ENCODE data around the gene CEP43. TPM values are rescaled to one million over a fixed set of nuclear protein-coding genes. Genes with fewer than 3 reads are reported as not detected.

Gene CEP43
- total RNA-seq, 1 experiment from 2014 or later: 19.7 TPM

- no peak overlapping the region for H3K4me2 ChIP-seq
- H3K9me2 ChIP-seq (ENCODE audit: insufficient read depth): no peaks in the 10 kb centered on the region
- H2AFZ ChIP-seq: no peak overlapping the region
- no peaks in the 10 kb centered on the region for H3K27me3 ChIP-seq (ENCODE audit: insufficient read depth, low read depth)
- no peaks in the 10 kb centered on the region for H3K9me3 ChIP-seq (ENCODE audit: insufficient read depth, low read depth)
- H3K36me3 ChIP-seq (ENCODE audit: low read depth): no peaks in the 10 kb centered on the region
- POLR2A ChIA-PET (ENCODE audit: unreplicated experiment): no interaction called here
- H3K4me1 ChIP-seq (replicated peaks; ENCODE audit: insufficient read depth): 0 out of 2 replicates have a peak, but pooled peaks cover 8% of the 10 kb centered on the region
- no peaks in the 10 kb centered on the region for H4K20me1 ChIP-seq (ENCODE audit: insufficient read depth)
- TF ChIP-seq EZH2 (IDR thresholded peaks at IDR 0.05; ENCODE audit: low read depth) (no peak), CTCF (conservative IDR thresholded peaks at IDR 0.05) (no peak)
- no peak overlapping the region for H3K27ac ChIP-seq
- CTCF ChIA-PET: no interaction called here
- H3F3A ChIP-seq (ENCODE audit: insufficient read depth, low read depth): no peaks in the 10 kb centered on the region
- intact Hi-C loops (cut with micrococcal nuclease; ENCODE audit: unreplicated experiment): no loop called here
- DNase-seq: no peak
- no peak overlapping the region for H3K4me3 ChIP-seq
- no peaks in the 10 kb centered on the region for H3K79me2 ChIP-seq (ENCODE audit: low read depth)
- BruUV-seq (replicated peaks): no TSS peak
Measured at GRCh38 chr6:166952567-166953486, 46.4 kb upstream of the CEP43 start.

- BruUV-seq (replicated peaks): TSS peak; percentile 8
- POLR2A ChIA-PET (ENCODE audit: unreplicated experiment): no interaction called here
- no peaks in the 10 kb centered on the region for H3K79me2 ChIP-seq (ENCODE audit: low read depth)
- no peak overlapping the region for H3K4me2 ChIP-seq
- intact Hi-C loops (cut with micrococcal nuclease; ENCODE audit: unreplicated experiment): no loop called here
- no peaks in the 10 kb centered on the region for H4K20me1 ChIP-seq (ENCODE audit: insufficient read depth)
- no peaks in the 10 kb centered on the region for H3K9me2 ChIP-seq (ENCODE audit: insufficient read depth)
- CTCF ChIA-PET: interaction anchor here (0.6 kb wide), 1 partner anchor 26 kb away, joined by 4 read pairs; no protein-coding TSS in a partner anchor
- no peaks in the 10 kb centered on the region for H3F3A ChIP-seq (ENCODE audit: insufficient read depth, low read depth)
- DNase-seq: no peak
- no peak overlapping the region for H3K27ac ChIP-seq
- H3K36me3 ChIP-seq (ENCODE audit: low read depth): no peaks in the 10 kb centered on the region
- H3K27me3 ChIP-seq (ENCODE audit: insufficient read depth, low read depth): no peaks in the 10 kb centered on the region
- TF ChIP-seq CTCF (conservative IDR thresholded peaks at IDR 0.05) (no peak), EZH2 (IDR thresholded peaks at IDR 0.05; ENCODE audit: low read depth) (no peak)
- H3K4me3 ChIP-seq: no peak overlapping the region
- 0 out of 2 replicates have a peak, but pooled peaks cover 8% of the 10 kb centered on the region for H3K4me1 ChIP-seq (replicated peaks; ENCODE audit: insufficient read depth)
- no peak overlapping the region for H2AFZ ChIP-seq
- no peaks in the 10 kb centered on the region for H3K9me3 ChIP-seq (ENCODE audit: insufficient read depth, low read depth)
Measured at GRCh38 chr6:166954118-166954713, 45.0 kb upstream of the CEP43 start.

- no peaks in the 10 kb centered on the region for H3F3A ChIP-seq (ENCODE audit: insufficient read depth, low read depth)
- H3K4me1 ChIP-seq (replicated peaks; ENCODE audit: insufficient read depth): no peaks in the 10 kb centered on the region
- intact Hi-C loops (cut with micrococcal nuclease; ENCODE audit: unreplicated experiment): no loop called here
- peak overlapping the region; percentile 99 for H2AFZ ChIP-seq
- no peaks in the 10 kb centered on the region for H4K20me1 ChIP-seq (ENCODE audit: insufficient read depth)
- no peaks in the 10 kb centered on the region for H3K27me3 ChIP-seq (ENCODE audit: insufficient read depth, low read depth)
- H3K9me3 ChIP-seq (ENCODE audit: insufficient read depth, low read depth): no peaks in the 10 kb centered on the region
- DNase-seq: no peak
- no peak overlapping the region for H3K27ac ChIP-seq
- no TSS peak for BruUV-seq (replicated peaks)
- no peaks in the 10 kb centered on the region for H3K79me2 ChIP-seq (ENCODE audit: low read depth)
- CTCF ChIA-PET: no interaction called here
- POLR2A ChIA-PET (ENCODE audit: unreplicated experiment): no interaction called here
- H3K4me3 ChIP-seq: peak overlapping the region; percentile 86
- H3K9me2 ChIP-seq (ENCODE audit: insufficient read depth): no peaks in the 10 kb centered on the region
- H3K4me2 ChIP-seq: peak overlapping the region; percentile 99
- H3K36me3 ChIP-seq (ENCODE audit: low read depth): no peaks in the 10 kb centered on the region
- TF ChIP-seq EZH2 (IDR thresholded peaks at IDR 0.05; ENCODE audit: low read depth): no peak
- no peak for TF ChIP-seq CTCF (conservative IDR thresholded peaks at IDR 0.05)
Measured at GRCh38 chr6:166955121-166955864, 43.9 kb upstream of the CEP43 start.
